Measurements from ENCODE around the gene ZNF512B.

ZNF512B gene

DNA sequence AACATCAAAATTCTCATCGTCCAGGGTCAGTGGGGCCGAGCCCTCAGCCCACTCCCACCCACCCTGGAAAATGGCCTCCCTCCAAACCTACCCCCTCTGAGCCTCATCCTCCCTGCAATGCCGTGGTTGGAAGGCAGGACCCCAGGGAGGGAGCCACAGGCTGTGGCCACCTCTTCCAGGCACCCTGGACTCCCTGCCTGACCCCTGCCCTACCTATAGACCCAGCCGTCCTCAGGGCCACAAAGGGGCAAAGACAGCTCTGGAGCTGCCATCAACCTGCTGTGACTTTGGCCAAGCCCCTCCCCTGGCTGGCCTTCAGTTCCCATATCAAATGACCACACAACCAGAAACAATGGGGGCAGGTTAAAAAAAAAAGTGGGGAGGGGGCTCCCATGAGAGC lies 11.3 kb downstream of the ZNF512B start:
- TF ChIP-seq BACH2 (CRISPR knock-in tag; IDR thresholded peaks at IDR 0.05; ENCODE audit: borderline replicate concordance) (no peak), ZC3H10 (CRISPR knock-in tag; IDR thresholded peaks at IDR 0.05) (no peak), ZNF70 (CRISPR knock-in tag; IDR thresholded peaks at IDR 0.05) (no peak), ZFP3 (CRISPR knock-in tag; IDR thresholded peaks at IDR 0.05) (no peak), ARNTL (CRISPR knock-in tag; IDR thresholded peaks at IDR 0.05; ENCODE audit: borderline replicate concordance, low read depth) (no peak), ISL1 (CRISPR knock-in tag; IDR thresholded peaks at IDR 0.05) (no peak), ESRRG (CRISPR knock-in tag; IDR thresholded peaks at IDR 0.05) (no peak), PATZ1 (CRISPR knock-in tag; IDR thresholded peaks at IDR 0.05; ENCODE audit: borderline replicate concordance) (no peak), SNAI2 (CRISPR knock-in tag; IDR thresholded peaks at IDR 0.05) (no peak), GLIS3 (CRISPR knock-in tag; IDR thresholded peaks at IDR 0.05) (no peak), ZNF565 (CRISPR knock-in tag; conservative IDR thresholded peaks at IDR 0.05; ENCODE audit: low read depth) (no peak), TCF4 (CRISPR knock-in tag; IDR thresholded peaks at IDR 0.05; ENCODE audit: borderline replicate concordance) (no peak), ZFP30 (CRISPR knock-in tag; IDR thresholded peaks at IDR 0.05) (no peak), TOX (CRISPR knock-in tag; IDR thresholded peaks at IDR 0.05; ENCODE audit: borderline replicate concordance) (no peak), POU6F1 (CRISPR knock-in tag; IDR thresholded peaks at IDR 0.05; ENCODE audit: borderline replicate concordance, low read depth) (no peak), RARB (CRISPR knock-in tag; IDR thresholded peaks at IDR 0.05) (no peak), ZNF8 (CRISPR knock-in tag; IDR thresholded peaks at IDR 0.05) (no peak)
- TF ChIP-seq, protein P1, sequence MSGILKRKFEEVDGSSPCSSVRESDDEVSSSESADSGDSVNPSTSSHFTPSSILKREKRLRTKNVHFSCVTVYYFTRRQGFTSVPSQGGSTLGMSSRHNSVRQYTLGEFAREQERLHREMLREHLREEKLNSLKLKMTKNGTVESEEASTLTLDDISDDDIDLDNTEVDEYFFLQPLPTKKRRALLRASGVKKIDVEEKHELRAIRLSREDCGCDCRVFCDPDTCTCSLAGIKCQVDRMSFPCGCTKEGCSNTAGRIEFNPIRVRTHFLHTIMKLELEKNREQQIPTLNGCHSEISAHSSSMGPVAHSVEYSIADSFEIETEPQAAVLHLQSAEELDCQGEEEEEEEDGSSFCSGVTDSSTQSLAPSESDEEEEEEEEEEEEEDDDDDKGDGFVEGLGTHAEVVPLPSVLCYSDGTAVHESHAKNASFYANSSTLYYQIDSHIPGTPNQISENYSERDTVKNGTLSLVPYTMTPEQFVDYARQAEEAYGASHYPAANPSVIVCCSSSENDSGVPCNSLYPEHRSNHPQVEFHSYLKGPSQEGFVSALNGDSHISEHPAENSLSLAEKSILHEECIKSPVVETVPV (CRISPR knock-in tag; IDR thresholded peaks at IDR 0.05) = no peak
- TF ChIP-seq, protein P2, sequence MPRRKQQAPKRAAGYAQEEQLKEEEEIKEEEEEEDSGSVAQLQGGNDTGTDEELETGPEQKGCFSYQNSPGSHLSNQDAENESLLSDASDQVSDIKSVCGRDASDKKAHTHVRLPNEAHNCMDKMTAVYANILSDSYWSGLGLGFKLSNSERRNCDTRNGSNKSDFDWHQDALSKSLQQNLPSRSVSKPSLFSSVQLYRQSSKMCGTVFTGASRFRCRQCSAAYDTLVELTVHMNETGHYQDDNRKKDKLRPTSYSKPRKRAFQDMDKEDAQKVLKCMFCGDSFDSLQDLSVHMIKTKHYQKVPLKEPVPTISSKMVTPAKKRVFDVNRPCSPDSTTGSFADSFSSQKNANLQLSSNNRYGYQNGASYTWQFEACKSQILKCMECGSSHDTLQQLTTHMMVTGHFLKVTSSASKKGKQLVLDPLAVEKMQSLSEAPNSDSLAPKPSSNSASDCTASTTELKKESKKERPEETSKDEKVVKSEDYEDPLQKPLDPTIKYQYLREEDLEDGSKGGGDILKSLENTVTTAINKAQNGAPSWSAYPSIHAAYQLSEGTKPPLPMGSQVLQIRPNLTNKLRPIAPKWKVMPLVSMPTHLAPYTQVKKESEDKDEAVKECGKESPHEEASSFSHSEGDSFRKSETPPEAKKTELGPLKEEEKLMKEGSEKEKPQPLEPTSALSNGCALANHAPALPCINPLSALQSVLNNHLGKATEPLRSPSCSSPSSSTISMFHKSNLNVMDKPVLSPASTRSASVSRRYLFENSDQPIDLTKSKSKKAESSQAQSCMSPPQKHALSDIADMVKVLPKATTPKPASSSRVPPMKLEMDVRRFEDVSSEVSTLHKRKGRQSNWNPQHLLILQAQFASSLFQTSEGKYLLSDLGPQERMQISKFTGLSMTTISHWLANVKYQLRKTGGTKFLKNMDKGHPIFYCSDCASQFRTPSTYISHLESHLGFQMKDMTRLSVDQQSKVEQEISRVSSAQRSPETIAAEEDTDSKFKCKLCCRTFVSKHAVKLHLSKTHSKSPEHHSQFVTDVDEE (CRISPR knock-in tag; IDR thresholded peaks at IDR 0.05) = no peak
- no peak for ATAC-seq

- TF ChIP-seq CSDC2 (CRISPR knock-in tag; IDR thresholded peaks at IDR 0.05) (no peak), SNAI2 (CRISPR knock-in tag; IDR thresholded peaks at IDR 0.05) (no peak), GLIS3 (CRISPR knock-in tag; IDR thresholded peaks at IDR 0.05) (no peak), ZFP30 (CRISPR knock-in tag; IDR thresholded peaks at IDR 0.05) (no peak), ZFP3 (CRISPR knock-in tag; IDR thresholded peaks at IDR 0.05) (no peak), ZNF565 (CRISPR knock-in tag; conservative IDR thresholded peaks at IDR 0.05; ENCODE audit: low read depth) (no peak), OSR1 (CRISPR knock-in tag; IDR thresholded peaks at IDR 0.05) (no peak), PATZ1 (CRISPR knock-in tag; IDR thresholded peaks at IDR 0.05; ENCODE audit: borderline replicate concordance) (no peak), ISL1 (CRISPR knock-in tag; IDR thresholded peaks at IDR 0.05) (no peak), ESRRG (CRISPR knock-in tag; IDR thresholded peaks at IDR 0.05) (no peak), ZNF8 (CRISPR knock-in tag; IDR thresholded peaks at IDR 0.05) (no peak)
- TF ChIP-seq, protein P3, sequence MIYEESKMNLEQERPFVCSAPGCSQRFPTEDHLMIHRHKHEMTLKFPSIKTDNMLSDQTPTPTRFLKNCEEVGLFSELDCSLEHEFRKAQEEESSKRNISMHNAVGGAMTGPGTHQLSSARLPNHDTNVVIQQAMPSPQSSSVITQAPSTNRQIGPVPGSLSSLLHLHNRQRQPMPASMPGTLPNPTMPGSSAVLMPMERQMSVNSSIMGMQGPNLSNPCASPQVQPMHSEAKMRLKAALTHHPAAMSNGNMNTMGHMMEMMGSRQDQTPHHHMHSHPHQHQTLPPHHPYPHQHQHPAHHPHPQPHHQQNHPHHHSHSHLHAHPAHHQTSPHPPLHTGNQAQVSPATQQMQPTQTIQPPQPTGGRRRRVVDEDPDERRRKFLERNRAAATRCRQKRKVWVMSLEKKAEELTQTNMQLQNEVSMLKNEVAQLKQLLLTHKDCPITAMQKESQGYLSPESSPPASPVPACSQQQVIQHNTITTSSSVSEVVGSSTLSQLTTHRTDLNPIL (CRISPR knock-in tag; IDR thresholded peaks at IDR 0.05; ENCODE audit: low read depth) = no peak
- TF ChIP-seq, protein P1 (CRISPR knock-in tag; IDR thresholded peaks at IDR 0.05) = no peak
- ATAC-seq = no peak
These were observed 11.9 kb downstream of the ZNF512B start for GRCh38 chr20:63957690-63958441.

Measured in SK-N-SH treated with all-trans-retinoic acid at 6 μM for 48 hours (cell line).